Astrocyte of the cerebellum (primary cell): ENCODE results near the gene XXYLT1.

Experiments used
- DNase-seq: peaks from one replicate; pipeline ENCODE4 v3.0.0-alpha.2; 2011; ENCODE audit warnings: low read depth
- H3K4me3 ChIP-seq: 2 replicates; pipeline ENCODE4 v1.5.1; 2011; ENCODE audit warnings: mild to moderate bottlenecking, low read depth, low read length, moderate library complexity
- CTCF ChIP-seq: IDR thresholded peaks from 2 replicates; pipeline ENCODE4 v1.5.1; 2012; ENCODE audit warnings: low read length, low read depth, moderate library complexity, mild to moderate bottlenecking; ENCODE audit errors: missing control alignments
- in situ Hi-C: cut with HindIII; loops from 2 replicates; pipeline ENCODE4 v1.10.0; 2017; ENCODE audit warnings: low sequenced_read_pairs

Gene XXYLT1

GRCh38 chr3:195140410-195140809 is 130.5 kb downstream of the XXYLT1 start:
- no peak for DNase-seq
- in situ Hi-C loops = no loop called here
- TF ChIP-seq CTCF = no peak
- H3K4me3 ChIP-seq = no peak overlapping the region

- in situ Hi-C loops = no loop called here
- no peak for DNase-seq
- no peak overlapping the region for H3K4me3 ChIP-seq
- no peak for TF ChIP-seq CTCF
These were observed 131.1 kb downstream of the XXYLT1 start for GRCh38 chr3:195139876-195140240.

GRCh38 chr3:195139091-195139875 is 131.7 kb downstream of the XXYLT1 start:
- DNase-seq = no peak
- TF ChIP-seq CTCF = no peak
- no peak overlapping the region for H3K4me3 ChIP-seq
- in situ Hi-C loops = no loop called here

GRCh38 chr3:195137638-195138588 is 133.0 kb downstream of the XXYLT1 start:
- H3K4me3 ChIP-seq = no peak overlapping the region
- in situ Hi-C loops = no loop called here
- no peak for DNase-seq
- TF ChIP-seq CTCF = no peak

GRCh38 chr3:195135917-195136316 is 135.0 kb downstream of the XXYLT1 start:
- in situ Hi-C loops = no loop called here
- no peak overlapping the region for H3K4me3 ChIP-seq
- DNase-seq = no peak
- no peak for TF ChIP-seq CTCF

GRCh38 chr3:195134431-195134830 is 136.5 kb downstream of the XXYLT1 start:
- no peak for DNase-seq
- no peak for TF ChIP-seq CTCF
- in situ Hi-C loops = no loop called here
- no peak overlapping the region for H3K4me3 ChIP-seq
